ENCODE data around the gene TUT4.

The TUT4 gene

GRCh38 chr1:52552505-52553361 lies at the start of gene TUT4:
Gene TUT4, minus strand, starts transcription at chr1:52553092. Its CDS starts 26,812 bp downstream, at chr1:52526280.
- no peak for DNase-seq (ENCODE audit: low read depth)
- H3K4me3 ChIP-seq (ENCODE audit: control insufficient read depth, low read depth, low read length) = peak within 1 kb of the TSS; percentile 85
- TF ChIP-seq CTCF (IDR thresholded peaks at IDR 0.05; ENCODE audit: control insufficient read depth, insufficient read depth, low read depth, low read length, missing control alignments) = no peak

GRCh38 chr1:52601991-52602855 lies 49.3 kb upstream of the TUT4 start, which contains the start of gene GPX7:
Gene GPX7, plus strand, starts transcription at chr1:52602371. Its CDS starts 39 bp downstream, at chr1:52602410.
- peak within 1 kb of the TSS; percentile 60 for H3K4me3 ChIP-seq (ENCODE audit: control insufficient read depth, low read depth, low read length)
- DNase-seq (ENCODE audit: low read depth) = peak; percentile 13

GRCh38 chr1:52601519-52601918 lies 48.6 kb upstream of the TUT4 start:
- TF ChIP-seq CTCF (IDR thresholded peaks at IDR 0.05; ENCODE audit: control insufficient read depth, insufficient read depth, low read depth, low read length, missing control alignments) = no peak
- DNase-seq (ENCODE audit: low read depth) = no peak
- peak overlapping the region; percentile 60 for H3K4me3 ChIP-seq (ENCODE audit: control insufficient read depth, low read depth, low read length)

More at GRCh38 chr1:52601991-52602855, 49.3 kb upstream of the TUT4 start, which contains the start of gene GPX7:
- TF ChIP-seq CTCF (IDR thresholded peaks at IDR 0.05; ENCODE audit: control insufficient read depth, insufficient read depth, low read depth, low read length, missing control alignments) = no peak

GRCh38 chr1:52600533-52601179 lies 47.8 kb upstream of the TUT4 start:
- no peak overlapping the region for H3K4me3 ChIP-seq (ENCODE audit: control insufficient read depth, low read depth, low read length)
- DNase-seq (ENCODE audit: low read depth) = no peak
- no peak for TF ChIP-seq CTCF (IDR thresholded peaks at IDR 0.05; ENCODE audit: control insufficient read depth, insufficient read depth, low read depth, low read length, missing control alignments)

GRCh38 chr1:52599236-52599635 lies 46.3 kb upstream of the TUT4 start:
- TF ChIP-seq CTCF (IDR thresholded peaks at IDR 0.05; ENCODE audit: control insufficient read depth, insufficient read depth, low read depth, low read length, missing control alignments) = no peak
- H3K4me3 ChIP-seq (ENCODE audit: control insufficient read depth, low read depth, low read length) = no peak overlapping the region
- DNase-seq (ENCODE audit: low read depth) = no peak

- no peak for DNase-seq (ENCODE audit: low read depth)
- H3K4me3 ChIP-seq (ENCODE audit: control insufficient read depth, low read depth, low read length) = no peak overlapping the region
- TF ChIP-seq CTCF (IDR thresholded peaks at IDR 0.05; ENCODE audit: control insufficient read depth, insufficient read depth, low read depth, low read length, missing control alignments) = no peak
Measured at GRCh38 chr1:52598729-52599128, 45.8 kb upstream of the TUT4 start.
